ENCODE measurements around the gene B9D2. TPM values are rescaled to one million over a fixed set of nuclear protein-coding genes. Genes with fewer than 3 reads are reported as not detected.
A peak's percentile ranks its signal among the peaks of the same experiment; 100 is the strongest.

B9D2 gene
- total and polyA plus RNA-seq, 7 donors: 1.7 to 13.1 (median 2.5) TPM

DNA sequence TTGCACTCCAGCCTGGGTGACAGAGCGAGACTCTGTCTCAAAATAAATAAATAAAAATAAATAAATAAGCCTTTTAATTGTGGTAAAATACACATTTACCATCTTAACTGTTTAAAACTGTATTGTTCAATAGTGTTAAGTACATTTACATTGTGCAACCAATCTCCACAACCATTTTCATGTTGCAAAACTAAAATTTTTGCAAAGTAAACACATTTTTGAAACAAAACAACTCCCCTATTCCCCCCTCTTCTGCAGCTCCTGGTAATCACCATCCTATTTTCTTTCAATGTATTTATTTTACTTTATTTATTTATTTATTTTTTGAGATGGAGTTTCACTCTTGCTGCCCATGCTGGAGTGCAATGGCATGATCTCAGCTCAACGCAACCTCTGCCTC lies 5.8 kb upstream of the B9D2 start:
- 99 to 100% (median 100%) methylated on average over 2 of the region's 2 CpGs for WGBS, 3 donors
- Histone ChIP-seq H3K4me1 (peaks cover 15% of the 10 kb centered on the region), H3K27me3 (ENCODE audit: insufficient read depth in 3 of 3, low read length in 2 of 3) (no peaks in the 10 kb centered on the region), H3K9me3 (no peaks in the 10 kb centered on the region), H3K36me3 (ENCODE audit: insufficient read depth in 1 of 2, low read depth in 1 of 2) (no peaks in the 10 kb centered on the region), H3K27ac (no peak overlapping the region), H3K4me3 (no peak overlapping the region)
- ATAC-seq (no peak), DNase-seq (no peak)
- intact Hi-C loops (cut with DNase I): no loop called here
- no peak for TF ChIP-seq CTCF (IDR thresholded peaks at IDR 0.05)

- intact Hi-C loops (cut with DNase I): no loop called here
- DNase-seq (no peak), ATAC-seq (no peak)
- Histone ChIP-seq H3K36me3 (ENCODE audit: insufficient read depth in 1 of 2, low read depth in 1 of 2) (no peaks in the 10 kb centered on the region), H3K9me3 (no peaks in the 10 kb centered on the region), H3K4me3 (no peak overlapping the region), H3K27ac (no peak overlapping the region), H3K4me1 (peaks cover 7% of the 10 kb centered on the region), H3K27me3 (ENCODE audit: insufficient read depth in 3 of 3, low read length in 2 of 3) (no peaks in the 10 kb centered on the region)
- WGBS, 3 donors: 79 to 88% (median 81%) methylated on average over 6 of the region's 6 CpGs
- no peak for TF ChIP-seq CTCF (IDR thresholded peaks at IDR 0.05)
Measured at GRCh38 chr19:41367848-41368301, 3.9 kb upstream of the B9D2 start.

GRCh38 chr19:41366089-41366488 lies 2.1 kb upstream of the B9D2 start:
- Histone ChIP-seq H3K4me1 (peaks cover 7% of the 10 kb centered on the region), H3K9me3 (no peaks in the 10 kb centered on the region), H3K27ac (no peak overlapping the region), H3K27me3 (ENCODE audit: insufficient read depth in 3 of 3, low read length in 2 of 3) (no peaks in the 10 kb centered on the region), H3K36me3 (ENCODE audit: insufficient read depth in 1 of 2, low read depth in 1 of 2) (no peaks in the 10 kb centered on the region), H3K4me3 (no peak overlapping the region)
- TF ChIP-seq CTCF (IDR thresholded peaks at IDR 0.05): no peak
- 92 to 100% (median 92%) methylated on average over 1 of the region's 1 CpG for WGBS, 3 donors
- no peak for DNase-seq
- intact Hi-C loops (cut with DNase I): no loop called here
- no peak for ATAC-seq

GRCh38 chr19:41364524-41365391 lies 809 bp upstream of the B9D2 start:
- no peaks in the 10 kb centered on the region for H3K36me3 ChIP-seq (ENCODE audit: insufficient read depth in 1 of 2, low read depth in 1 of 2)
- H3K9me3 ChIP-seq: no peaks in the 10 kb centered on the region
- DNase-seq (no peak), ATAC-seq (no peak)
- no peaks in the 10 kb centered on the region for H3K27me3 ChIP-seq (ENCODE audit: insufficient read depth in 3 of 3, low read length in 2 of 3)
- intact Hi-C loops (cut with DNase I): no loop called here
- H3K4me3 ChIP-seq: peak overlapping the region; percentile 80
- no peak for TF ChIP-seq CTCF (IDR thresholded peaks at IDR 0.05)
- peak overlapping the region; percentile 93 for H3K27ac ChIP-seq
- 76 to 79% (median 78%) methylated on average over 14 of the region's 14 CpGs for whole genome bisulfite sequencing, 3 donors
- peaks cover 7% of the 10 kb centered on the region for H3K4me1 ChIP-seq
